ENCODE data around the gene ANOS1. TPM values are rescaled to one million over a fixed set of nuclear protein-coding genes. Genes with fewer than 3 reads are reported as not detected.

The ANOS1 gene
- total RNA-seq, 1 experiment from 2014 or later: 54.9 TPM

DNA sequence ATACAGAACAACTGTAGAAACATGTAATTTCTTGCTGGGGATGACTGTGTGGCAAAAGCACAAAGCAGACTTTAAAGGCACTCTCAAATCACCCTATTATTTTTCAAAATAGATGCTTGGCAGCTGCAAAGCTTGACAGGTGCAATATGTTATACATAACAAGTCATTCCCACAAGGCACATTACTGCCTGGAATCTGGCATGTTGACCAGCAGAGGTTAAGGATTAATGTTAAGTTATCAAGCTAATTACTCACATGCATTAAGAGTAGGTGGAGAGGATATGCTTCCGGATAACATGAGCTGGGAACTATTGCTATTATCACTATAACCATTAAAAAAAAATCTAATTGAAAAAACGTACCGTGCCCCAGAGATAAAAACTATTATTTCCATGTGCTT lies 17.8 kb downstream of the ANOS1 start:
- Histone ChIP-seq H3K9me3 (ENCODE audit: control insufficient read depth, low read depth, low read length) (no peaks in the 10 kb centered on the region), H3K23ac (ENCODE audit: insufficient read length, low read depth, low read length) (no peak overlapping the region), H2BK20ac (ENCODE audit: low read depth, low read length, poor library complexity, severe bottlenecking) (no peak overlapping the region), H3K18ac (ENCODE audit: insufficient read length, low read depth, low read length) (no peak overlapping the region), H3K4ac (ENCODE audit: low read depth, low read length) (no peak overlapping the region), H4K5ac (ENCODE audit: insufficient read length, low read depth, low read length) (no peak overlapping the region), H2BK12ac (ENCODE audit: insufficient read length, low read depth, low read length) (no peak overlapping the region), H3K27ac (ENCODE audit: insufficient read length, low read depth, low read length) (no peak overlapping the region), H3K4me1 (ENCODE audit: insufficient read depth, low read length) (peaks cover 12% of the 10 kb centered on the region; the same call in 1 of the 2 replicates), H2AK5ac (ENCODE audit: insufficient read length, low read length) (no peak overlapping the region), H3K79me2 (ENCODE audit: insufficient read depth, low read length) (peaks cover 70% of the 10 kb centered on the region), H3K9ac (ENCODE audit: extremely low read depth, insufficient read length, low read length) (no peak overlapping the region), H3K27me3 (ENCODE audit: insufficient read depth, low read length) (no peaks in the 10 kb centered on the region), H4K20me1 (ENCODE audit: control insufficient read depth, insufficient read depth, insufficient read length) (no peaks in the 10 kb centered on the region), H3K23me2 (ENCODE audit: insufficient read length, low read depth, low read length, poor library complexity, severe bottlenecking) (no peaks in the 10 kb centered on the region), H4K91ac (ENCODE audit: insufficient read length, low read depth, low read length) (no peak overlapping the region), H3K14ac (ENCODE audit: insufficient read depth, low read length) (no peak overlapping the region), H3K4me2 (ENCODE audit: insufficient read depth, insufficient read length, low read length) (no peak overlapping the region), H3T11ph (ENCODE audit: low read length) (no peak overlapping the region), H4K8ac (replicated peaks; ENCODE audit: insufficient read length, low read depth, low read length) (no peak overlapping the region), H3K56ac (ENCODE audit: insufficient read length, low read depth, low read length) (no peak overlapping the region), H2BK15ac (ENCODE audit: low read depth, low read length) (no peak overlapping the region), H2BK120ac (ENCODE audit: low read depth, low read length, poor library complexity, severe bottlenecking) (no peak overlapping the region), H2BK5ac (ENCODE audit: insufficient read length, low read length) (no peak overlapping the region), H2AFZ (ENCODE audit: low read length) (no peak overlapping the region), H3K79me1 (ENCODE audit: insufficient read depth, low read depth, low read length, poor library complexity, severe bottlenecking) (peaks cover 3% of the 10 kb centered on the region)
- Mint-ChIP-seq H3K27ac (no peak overlapping the region), H3K4me3 (no peak overlapping the region), H3K9me3 (no peaks in the 10 kb centered on the region), H3K27me3 (ENCODE audit: low read depth) (no peaks in the 10 kb centered on the region), H3K4me1 (peaks cover 60 to 67% of the 10 kb centered on the region in 2 experiments), H3K36me3 (ENCODE audit: insufficient read depth in 1 of 3, low read depth in 3 of 3) (peaks cover 17 to 41% (median 30%) of the 10 kb centered on the region in 3 experiments)
- no CpG with 5 or more reads among the region's 3 CpGs for WGBS (ENCODE audit: extremely low coverage, insufficient read length, low lambda C conversion rate)
- DNase-seq: no peak
- no peak for TF ChIP-seq CTCF (conservative IDR thresholded peaks at IDR 0.05)
